SK-N-SH (cell line): ENCODE data around the gene SLC9C1. TPM values are rescaled to one million over a fixed set of nuclear protein-coding genes. Genes with fewer than 3 reads are reported as not detected.

ENCODE experiments used
- CTCF ChIA-PET: fragments of 300-600, 350-600 bp; formaldehyde crosslinking; extraction: SDS; loops from one replicate; lab custom pipeline; 2021; lab: Yijun Ruan, JAX
- POLR2A ChIA-PET: fragments of 350-600 bp; sonication (Branson Sonifier 250); formaldehyde crosslinking; extraction: SDS; loops from one replicate; lab custom pipeline; 2020; ENCODE audit warnings: antibody characterized with exemption, inconsistent platforms; lab: Yijun Ruan, JAX
- DNase-seq: peaks from one replicate; pipeline ENCODE4 v3.0.0; 2012
- H2AFZ ChIP-seq: fragments of 200-600 bp; sonication (generic); 2 replicates; pipeline ENCODE4 v1.8.1; 2016; ENCODE audit warnings: antibody characterized with exemption, mild to moderate bottlenecking, low read depth
- H3F3A ChIP-seq: fragments of 200-600 bp; sonication (generic); replicated peaks from 2 replicates; pipeline ENCODE3; 2016; ENCODE audit warnings: antibody characterized with exemption, mild to moderate bottlenecking; ENCODE audit not compliant: insufficient read depth
- H3K27ac ChIP-seq, 2 experiments: fragments of 200-500 bp in 1 of 2; fragments of 200-600 bp in 1 of 2; sonication (Bioruptor generic) in 1 of 2; sonication (generic), shearing (Covaris generic) in 1 of 2; 2 replicates each; pipeline versions ENCODE4 v1.5.1 to v1.6.1; 2014 to 2016; ENCODE audit warnings: low read depth in 2 of 2, inconsistent platforms in 1 of 2, low read length in 1 of 2, mild to moderate bottlenecking in 1 of 2, mixed read lengths in 1 of 2
- H3K27me3 ChIP-seq: fragments of 200-600 bp; sonication (generic), shearing (Covaris generic); 2 replicates; pipeline ENCODE4 v1.6.1; 2016; ENCODE audit warnings: mixed run types; ENCODE audit not compliant: insufficient read depth
- H3K36me3 ChIP-seq, 2 experiments: fragments of 200-500 bp in 1 of 2; fragments of 200-600 bp in 1 of 2; sonication (Bioruptor generic) in 1 of 2; sonication (generic) in 1 of 2; replicated peaks in 1 of 2; 2 replicates each; pipeline versions ENCODE3 to v1.5.1; 2014 to 2016; ENCODE audit warnings: low read length in 1 of 2, mild to moderate bottlenecking in 1 of 2; ENCODE audit not compliant: insufficient read depth in 2 of 2, control insufficient read depth in 1 of 2
- H3K4me1 ChIP-seq, 2 experiments: fragments of 200-500 bp in 1 of 2; fragments of 200-600 bp in 1 of 2; sonication (Bioruptor generic) in 1 of 2; sonication (generic), shearing (Covaris generic) in 1 of 2; 2 replicates each; pipeline versions ENCODE4 v1.5.1 to v1.6.1; 2014 to 2016; ENCODE audit warnings: low read depth in 1 of 2, low read length in 1 of 2, mixed run types in 1 of 2; ENCODE audit not compliant: insufficient read depth in 2 of 2, control insufficient read depth in 1 of 2
- H3K4me2 ChIP-seq: fragments of 200-600 bp; sonication (generic), shearing (Covaris generic); 2 replicates; pipeline ENCODE4 v1.6.1; 2017; ENCODE audit warnings: mixed run types
- H3K4me3 ChIP-seq, 2 experiments: fragments of 200-500 bp in 1 of 2; fragments of 200-600 bp in 1 of 2; sonication (Bioruptor generic) in 1 of 2; sonication (generic), shearing (Covaris generic) in 1 of 2; 2 replicates each; pipeline versions ENCODE4 v1.5.1 to v1.8.1; 2014 to 2016; ENCODE audit warnings: low read depth in 2 of 2, inconsistent platforms in 1 of 2, low read length in 1 of 2, mild to moderate bottlenecking in 1 of 2, mixed read lengths in 1 of 2, moderate library complexity in 1 of 2
- H3K79me2 ChIP-seq: fragments of 200-600 bp; sonication (generic); 2 replicates; pipeline ENCODE4 v1.8.1; 2017; ENCODE audit warnings: mild to moderate bottlenecking; ENCODE audit not compliant: insufficient read depth
- H3K9ac ChIP-seq: fragments of 200-600 bp; sonication (generic); 2 replicates; pipeline ENCODE4 v1.6.1; 2017; ENCODE audit warnings: mixed run types
- H3K9me2 ChIP-seq: fragments of 200-600 bp; sonication (generic); 2 replicates; pipeline ENCODE4 v1.6.1; 2017; ENCODE audit warnings: mixed run types
- H3K9me3 ChIP-seq: fragments of 200-600 bp; sonication (generic); 2 replicates; pipeline ENCODE4 v1.6.1; 2017; ENCODE audit warnings: mixed run types, mild to moderate bottlenecking, moderate library complexity
- H4K20me1 ChIP-seq: fragments of 200-600 bp; sonication (generic); 2 replicates; pipeline ENCODE4 v1.6.1; 2017; ENCODE audit warnings: mild to moderate bottlenecking, mixed run types; ENCODE audit not compliant: insufficient read depth
- ELF1 ChIP-seq: IDR thresholded peaks from 2 replicates; pipeline ENCODE4 v1.4.0; 2012
- EP300 ChIP-seq, 2 experiments: IDR thresholded peaks; 2 replicates each; pipeline versions ENCODE4 v1.4.0 to v1.6.1; 2012; ENCODE audit warnings: borderline replicate concordance in 1 of 2, low read depth in 1 of 2, low read length in 1 of 2
- FOXM1 ChIP-seq: IDR thresholded peaks from 2 replicates; pipeline ENCODE4 v1.4.0; 2012; ENCODE audit warnings: low read depth, mild to moderate bottlenecking
- GABPA ChIP-seq: IDR thresholded peaks from 2 replicates; pipeline ENCODE4 v1.4.0; 2012; ENCODE audit warnings: low read depth, mild to moderate bottlenecking
- GATA2 ChIP-seq: sonication (generic); formaldehyde crosslinking; IDR thresholded peaks from 2 replicates; pipeline ENCODE4 v1.5.0; 2020; ENCODE audit warnings: mild to moderate bottlenecking, missing genetic modification reagents
- JUND ChIP-seq: IDR thresholded peaks from 2 replicates; pipeline ENCODE4 v1.4.0; 2012
- MAX ChIP-seq: IDR thresholded peaks from 2 replicates; pipeline ENCODE4 v1.4.0; 2012; ENCODE audit warnings: low read depth
- REST ChIP-seq: IDR thresholded peaks from 2 replicates; pipeline ENCODE4 v1.6.1; 2012; ENCODE audit warnings: mild to moderate bottlenecking, low read depth, low read length, moderate library complexity
- RFX5 ChIP-seq: IDR thresholded peaks from 2 replicates; pipeline ENCODE4 v1.6.1; 2012; ENCODE audit warnings: mild to moderate bottlenecking, improper control_type of control experiment, low read length
- SIN3A ChIP-seq: IDR thresholded peaks from 2 replicates; pipeline ENCODE4 v1.6.1; 2012; ENCODE audit warnings: low read depth, mild to moderate bottlenecking, low read length, moderate library complexity, borderline replicate concordance
- SMC3 ChIP-seq: IDR thresholded peaks from 2 replicates; pipeline ENCODE4 v1.6.1; 2012; ENCODE audit warnings: low read depth, low read length, improper control_type of control experiment
- TEAD4 ChIP-seq: IDR thresholded peaks from 2 replicates; pipeline ENCODE4 v1.4.0; 2012; ENCODE audit warnings: mild to moderate bottlenecking, borderline replicate concordance; ENCODE audit not compliant: insufficient read depth
- WGBS: methylation state at CpG from one replicate; pipeline ENCODE4 v1.1.6; 2017; ENCODE audit warnings: low lambda C conversion rate; 5-methylcytosine and 5-hydroxymethylcytosine counted together
- polyA plus RNA-seq, 3 experiments: library from polyadenylated mRNA; depleted of rRNA; stranded (reverse); fragments of >200 nt; gene quantifications; 2 replicates each; pipeline ENCODE4 v1.2.3, GENCODE V29; 2012

Gene SLC9C1
- polyA plus RNA-seq, 1 of the 3 experiments (the other 2 are of a cell fraction) = not detected

DNA sequence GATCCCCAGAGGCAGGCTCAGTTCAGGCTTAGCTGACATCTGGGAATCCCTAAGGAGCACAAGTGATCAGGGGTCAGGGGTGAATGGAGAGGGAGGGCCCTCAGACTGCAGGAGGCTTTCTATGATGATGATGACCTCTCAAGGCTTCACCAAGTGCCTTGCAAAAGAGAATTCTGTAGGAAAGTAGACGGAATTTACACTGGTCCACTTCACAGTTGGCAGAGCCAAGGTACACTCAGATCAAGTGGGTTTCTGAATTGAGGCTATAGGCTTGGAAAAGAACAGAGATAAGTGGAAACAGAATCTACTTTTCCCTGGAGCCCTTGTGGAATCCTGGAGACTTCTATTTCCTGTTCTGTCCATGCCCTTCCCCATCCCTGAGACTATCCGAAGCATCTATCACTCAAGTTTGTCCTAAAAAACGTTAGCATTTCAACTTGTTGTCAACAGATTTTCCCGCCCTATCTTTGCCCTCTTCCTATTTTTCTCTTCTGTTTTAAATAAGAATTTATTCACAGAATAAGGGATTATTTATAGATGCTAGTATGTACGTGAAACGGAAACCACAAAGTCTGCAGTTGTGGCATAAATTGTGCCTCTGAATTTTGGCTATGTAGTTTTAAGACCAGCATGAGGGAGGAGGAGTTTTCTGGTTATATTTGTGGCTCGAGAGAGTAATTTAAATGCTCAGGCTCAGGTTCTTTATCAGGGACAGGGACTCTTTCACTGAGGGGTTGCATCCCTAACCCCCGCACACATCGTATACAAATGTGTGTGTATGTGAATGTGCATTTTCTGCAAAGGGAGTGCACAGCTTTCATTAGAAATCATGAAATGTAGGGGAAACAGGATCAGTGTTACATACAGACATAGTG, 173.8 kb downstream of the SLC9C1 start (continued):
- no peak for TF ChIP-seq REST
- TF ChIP-seq SIN3A = no peak
- TF ChIP-seq EP300 (IDR thresholded peaks at IDR 0.05; ENCODE audit: borderline replicate concordance in 1 of 2, low read depth in 1 of 2, low read length in 1 of 2) = no peak
- TF ChIP-seq FOXM1 = no peak
- TF ChIP-seq MAX = no peak
- TF ChIP-seq GABPA = no peak

DNA sequence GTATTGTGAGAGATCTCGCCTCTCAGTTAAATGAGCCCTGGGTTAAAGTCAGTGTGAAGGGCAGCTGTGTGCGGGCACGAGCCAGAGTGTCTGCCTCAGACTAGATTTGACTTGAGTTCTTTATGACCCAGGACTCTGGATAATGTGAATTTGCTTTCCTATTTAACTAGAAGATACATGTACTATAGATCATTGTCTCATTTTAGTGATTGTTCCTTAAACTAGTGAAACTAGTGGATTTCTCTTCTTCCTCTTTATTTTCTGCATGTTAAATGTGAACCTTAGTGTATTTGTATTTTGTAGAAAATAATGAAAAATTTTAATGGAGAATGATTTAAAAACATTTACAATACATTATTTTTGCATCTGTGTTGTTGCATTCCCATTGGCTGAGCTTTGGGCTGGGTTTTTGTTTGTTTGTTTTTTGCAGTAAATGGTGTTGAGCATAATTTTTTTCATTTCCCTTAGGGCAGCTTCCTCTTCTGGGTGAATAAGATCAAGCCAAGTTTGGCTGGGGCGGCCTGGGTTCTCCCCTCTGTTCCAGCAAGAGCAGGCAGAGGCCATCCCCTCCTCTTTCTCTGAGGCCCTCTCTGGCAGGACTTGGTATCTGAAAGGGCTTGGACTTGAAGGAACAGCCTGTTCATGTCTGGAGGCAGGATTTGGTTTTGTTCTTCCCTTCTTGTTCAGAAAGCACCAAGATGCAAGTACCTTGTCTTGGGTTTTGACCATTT, 176.0 kb downstream of the SLC9C1 start:
- CTCF ChIA-PET = interaction anchor here (1.1 kb wide), 1 partner anchor 413 kb away, joined by 4 read pairs; no protein-coding TSS in a partner anchor
- no peak overlapping the region for H3K27ac ChIP-seq
- WGBS = 95% methylated on average over 4 of the region's 4 CpGs
- H3K9me2 ChIP-seq = no peaks in the 10 kb centered on the region
- no peak overlapping the region for H3K4me2 ChIP-seq
- DNase-seq = no peak
- no peaks in the 10 kb centered on the region for H3K27me3 ChIP-seq
- H3K79me2 ChIP-seq = no peaks in the 10 kb centered on the region
- H4K20me1 ChIP-seq = no peaks in the 10 kb centered on the region
- no peak overlapping the region for H3K4me3 ChIP-seq
- no peaks in the 10 kb centered on the region for H3K9me3 ChIP-seq
- H3K4me1 ChIP-seq = no peaks in the 10 kb centered on the region; a peak in 1 of 4 replicates
- H2AFZ ChIP-seq = no peak overlapping the region
- H3F3A ChIP-seq = no peaks in the 10 kb centered on the region
- H3K36me3 ChIP-seq = peaks cover 0 to 18% of the 10 kb centered on the region in 2 experiments
- POLR2A ChIA-PET = no interaction called here
- H3K9ac ChIP-seq = no peak overlapping the region
- no peak for TF ChIP-seq TEAD4
- TF ChIP-seq EP300 (IDR thresholded peaks at IDR 0.05; ENCODE audit: borderline replicate concordance in 1 of 2, low read depth in 1 of 2, low read length in 1 of 2) = no peak
- TF ChIP-seq MAX = no peak
- TF ChIP-seq RFX5 = no peak
- TF ChIP-seq ELF1 = no peak
- no peak for TF ChIP-seq JUND
- no peak for TF ChIP-seq GABPA
- no peak for TF ChIP-seq SMC3
- TF ChIP-seq GATA2 (CRISPR knock-in tag) = no peak
- TF ChIP-seq REST = no peak
- TF ChIP-seq, all 33 proteins: peak for 0
